MM.1S (cell line): ENCODE results near the gene RANBP10.
A peak's percentile ranks its signal among the peaks of the same experiment; 100 is the strongest.

ENCODE experiments used
- DNase-seq: peaks from one replicate; pipeline ENCODE4 v3.0.0-alpha.2; 2015
- H2AFZ ChIP-seq: fragments of 300-600 bp; sonication (generic); 2 replicates; pipeline ENCODE4 v1.6.0; 2016; ENCODE audit warnings: antibody characterized with exemption, low read length
- H3F3A ChIP-seq: fragments of 300-600 bp; sonication (generic); 2 replicates; pipeline ENCODE4 v1.6.1; 2016; ENCODE audit warnings: mild to moderate bottlenecking, antibody characterized with exemption, low read length, moderate library complexity, mixed read lengths; ENCODE audit not compliant: insufficient read depth
- H3K27ac ChIP-seq: fragments of 300-600 bp; sonication (generic); 2 replicates; pipeline ENCODE4 v1.5.1; 2016; ENCODE audit warnings: mild to moderate bottlenecking, low read length
- H3K27me3 ChIP-seq: fragments of 300-600 bp; sonication (generic); replicated peaks from 2 replicates; pipeline ENCODE4 v1.6.0; 2016; ENCODE audit warnings: low read length; ENCODE audit not compliant: insufficient read depth
- H3K36me3 ChIP-seq: fragments of 300-600 bp; sonication (generic); replicated peaks from 2 replicates; pipeline ENCODE4 v1.6.1; 2016; ENCODE audit warnings: mild to moderate bottlenecking, low read length, mixed read lengths; ENCODE audit not compliant: insufficient read depth
- H3K4me1 ChIP-seq: fragments of 300-600 bp; sonication (generic); 2 replicates; pipeline ENCODE4 v1.6.1; 2016; ENCODE audit warnings: low read length, mixed read lengths
- H3K4me2 ChIP-seq: fragments of 300-600 bp; sonication (generic); 2 replicates; pipeline ENCODE4 v1.6.0; 2016; ENCODE audit warnings: low read depth, low read length
- H3K4me3 ChIP-seq: fragments of 300-600 bp; sonication (generic); 2 replicates; pipeline ENCODE4 v1.5.1; 2016; ENCODE audit warnings: low read length, mixed read lengths
- H3K79me2 ChIP-seq: fragments of 300-600 bp; sonication (generic); 2 replicates; pipeline ENCODE4 v1.6.1; 2016; ENCODE audit warnings: mixed run types, low read length, mixed read lengths
- H3K9ac ChIP-seq: fragments of 300-600 bp; sonication (generic); 2 replicates; pipeline ENCODE4 v1.6.1; 2016; ENCODE audit warnings: low read length, mixed read lengths
- H3K9me2 ChIP-seq: fragments of 300-600 bp; sonication (generic); replicated peaks from 2 replicates; pipeline ENCODE4 v1.6.1; 2016; ENCODE audit warnings: mild to moderate bottlenecking, low read length, mixed read lengths; ENCODE audit not compliant: insufficient read depth
- H3K9me3 ChIP-seq: fragments of 300-600 bp; sonication (generic); replicated peaks from 2 replicates; pipeline ENCODE4 v1.6.1; 2016; ENCODE audit warnings: mild to moderate bottlenecking, low read length, mixed read lengths; ENCODE audit not compliant: insufficient read depth
- H4K20me1 ChIP-seq: fragments of 300-600 bp; sonication (generic); 2 replicates; pipeline ENCODE4 v1.6.1; 2016; ENCODE audit warnings: mild to moderate bottlenecking, low read length, moderate library complexity, mixed read lengths; ENCODE audit not compliant: insufficient read depth
- EZH2 ChIP-seq: fragments of 300-600 bp; sonication (generic); optimal IDR thresholded peaks from 2 replicates; pipeline ENCODE3; 2017; ENCODE audit warnings: low read depth, mild to moderate bottlenecking, antibody characterized with exemption, low read length, mixed read lengths
- EZH2phosphoT487 ChIP-seq: fragments of 300-600 bp; sonication (generic); IDR thresholded peaks from 2 replicates; pipeline ENCODE4 v1.6.1; 2018; ENCODE audit warnings: antibody characterized with exemption, low read length
- TF ChIP-seq, protein P1 (sequence below): fragments of 300-600 bp; sonication (generic); IDR thresholded peaks from 2 replicates; pipeline ENCODE4 v1.5.1; 2016; ENCODE audit warnings: antibody characterized with exemption, low read length, mixed read lengths

The RANBP10 gene

DNA sequence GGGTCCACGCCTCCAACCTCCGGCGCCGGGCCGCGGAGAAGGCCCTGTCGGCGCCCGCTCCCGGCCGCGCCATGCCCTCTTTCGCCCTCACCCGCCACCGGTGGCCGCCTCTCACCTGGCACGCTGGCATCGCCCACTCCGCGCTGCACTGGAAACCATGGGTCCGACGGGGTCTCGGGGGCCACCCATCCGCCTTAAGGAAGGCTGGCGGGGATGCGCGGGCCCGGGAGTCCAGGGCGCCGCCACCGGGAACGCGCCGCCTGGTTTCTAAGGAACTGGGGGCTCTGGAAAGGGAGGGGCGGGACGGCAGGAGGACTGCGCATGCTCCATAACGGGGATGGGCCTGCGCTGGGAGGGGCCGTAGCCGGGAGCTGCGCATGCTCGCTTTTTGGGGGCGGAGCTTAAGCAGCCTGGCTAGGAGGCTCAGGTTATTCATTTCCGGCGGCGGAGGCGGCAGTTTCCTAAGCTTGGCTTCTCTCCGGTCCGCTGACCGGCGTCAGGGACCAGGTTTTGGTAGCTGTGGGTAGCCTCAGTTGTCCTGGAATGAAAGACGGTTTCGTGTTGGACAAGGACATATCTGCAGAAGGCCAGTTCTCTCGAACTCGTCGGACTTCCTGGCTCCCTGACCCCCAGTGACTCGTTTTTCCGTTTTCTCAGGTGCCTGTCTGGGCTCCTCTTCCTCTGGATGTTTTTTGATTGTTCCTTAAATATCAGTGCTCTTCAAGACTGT, 87.1 kb downstream of the RANBP10 start, which contains the start of gene GFOD2:
TSS of gene GFOD2 (minus strand) at position 269 of the 730 bp plus-strand sequence. CDS start 33,601 bp downstream, outside the sequence.
- Histone ChIP-seq H4K20me1 (no peaks in the 10 kb centered on the region), H3K27ac (peak within 1 kb of the TSS; percentile 22; the same call in 1 of the 2 replicates), H3K4me2 (peak within 1 kb of the TSS; percentile 95), H3K9ac (peak within 1 kb of the TSS; percentile 75), H3F3A (no peaks in the 10 kb centered on the region; the same call in 1 of the 2 replicates), H2AFZ (peak within 1 kb of the TSS; percentile 92), H3K79me2 (peaks cover 54% of the 10 kb centered on the region), H3K9me2 (no peaks in the 10 kb centered on the region), H3K27me3 (no peaks in the 10 kb centered on the region), H3K4me1 (peaks cover 15% of the 10 kb centered on the region; the same call in 1 of the 2 replicates), H3K9me3 (no peaks in the 10 kb centered on the region), H3K4me3 (peak within 1 kb of the TSS; percentile 98), H3K36me3 (no peaks in the 10 kb centered on the region)
- peak; percentile 94 for DNase-seq
- TF ChIP-seq EZH2 (no peak), EZH2phosphoT487 (no peak)
- TF ChIP-seq, protein P1, sequence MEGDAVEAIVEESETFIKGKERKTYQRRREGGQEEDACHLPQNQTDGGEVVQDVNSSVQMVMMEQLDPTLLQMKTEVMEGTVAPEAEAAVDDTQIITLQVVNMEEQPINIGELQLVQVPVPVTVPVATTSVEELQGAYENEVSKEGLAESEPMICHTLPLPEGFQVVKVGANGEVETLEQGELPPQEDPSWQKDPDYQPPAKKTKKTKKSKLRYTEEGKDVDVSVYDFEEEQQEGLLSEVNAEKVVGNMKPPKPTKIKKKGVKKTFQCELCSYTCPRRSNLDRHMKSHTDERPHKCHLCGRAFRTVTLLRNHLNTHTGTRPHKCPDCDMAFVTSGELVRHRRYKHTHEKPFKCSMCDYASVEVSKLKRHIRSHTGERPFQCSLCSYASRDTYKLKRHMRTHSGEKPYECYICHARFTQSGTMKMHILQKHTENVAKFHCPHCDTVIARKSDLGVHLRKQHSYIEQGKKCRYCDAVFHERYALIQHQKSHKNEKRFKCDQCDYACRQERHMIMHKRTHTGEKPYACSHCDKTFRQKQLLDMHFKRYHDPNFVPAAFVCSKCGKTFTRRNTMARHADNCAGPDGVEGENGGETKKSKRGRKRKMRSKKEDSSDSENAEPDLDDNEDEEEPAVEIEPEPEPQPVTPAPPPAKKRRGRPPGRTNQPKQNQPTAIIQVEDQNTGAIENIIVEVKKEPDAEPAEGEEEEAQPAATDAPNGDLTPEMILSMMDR, result no peak

DNA sequence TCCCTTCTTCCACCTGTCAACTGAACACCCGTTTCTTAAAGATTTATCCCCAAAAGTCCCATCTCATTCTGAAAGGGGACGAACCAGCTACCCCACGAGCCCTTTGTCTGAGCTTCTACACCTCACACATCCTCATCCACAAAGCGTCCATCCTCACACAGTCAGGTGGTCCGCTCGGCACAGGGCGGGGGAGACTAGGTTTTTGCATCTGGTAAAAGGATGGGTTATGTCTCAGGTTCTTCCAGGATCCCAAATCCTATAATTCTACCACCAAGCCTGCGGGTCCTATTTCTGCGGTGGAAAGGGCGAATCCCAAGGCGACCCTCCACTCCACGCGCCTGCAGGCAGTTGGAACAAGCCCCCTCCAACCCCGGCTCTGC, 87.7 kb downstream of the RANBP10 start:
- peaks cover 15% of the 10 kb centered on the region; the same call in 1 of the 2 replicates for H3K4me1 ChIP-seq
- peak overlapping the region; percentile 75 for H3K9ac ChIP-seq
- no peaks in the 10 kb centered on the region for H3K36me3 ChIP-seq
- no peak overlapping the region for H3K27ac ChIP-seq
- H3F3A ChIP-seq, result no peaks in the 10 kb centered on the region; the same call in 1 of the 2 replicates
- peak overlapping the region; percentile 92 for H2AFZ ChIP-seq
- peaks cover 60% of the 10 kb centered on the region for H3K79me2 ChIP-seq
- DNase-seq, result peak; percentile 16
- H4K20me1 ChIP-seq, result no peaks in the 10 kb centered on the region
- H3K9me2 ChIP-seq, result no peaks in the 10 kb centered on the region
- H3K27me3 ChIP-seq, result no peaks in the 10 kb centered on the region
- H3K4me3 ChIP-seq, result peak overlapping the region; percentile 98
- TF ChIP-seq, protein P1, result no peak
- TF ChIP-seq EZH2phosphoT487, result no peak
- TF ChIP-seq EZH2, result no peak
- H3K4me2 ChIP-seq, result peak overlapping the region; percentile 95
- no peaks in the 10 kb centered on the region for H3K9me3 ChIP-seq

DNA sequence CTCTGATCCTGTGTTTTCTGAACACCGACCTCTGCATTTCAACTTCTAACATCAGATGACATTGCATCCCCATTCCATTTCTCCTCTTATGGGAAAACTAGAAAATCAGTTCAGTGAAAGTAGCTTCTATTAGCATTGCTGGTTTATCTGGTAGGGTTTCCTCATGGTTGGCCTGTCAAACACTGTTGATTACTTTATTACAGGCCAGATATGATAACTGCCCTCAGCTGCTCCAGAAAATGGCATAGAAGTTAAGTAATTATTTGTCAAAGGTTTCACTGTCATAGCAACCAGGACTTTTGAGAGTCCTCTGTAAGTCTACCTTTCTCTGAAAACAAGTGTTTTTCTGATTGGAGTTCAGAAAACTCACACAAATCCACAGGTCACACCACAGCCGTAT, 90.3 kb downstream of the RANBP10 start:
- no peaks in the 10 kb centered on the region for H3K9me2 ChIP-seq
- no peaks in the 10 kb centered on the region for H4K20me1 ChIP-seq
- no peak overlapping the region for H3K27ac ChIP-seq
- peaks cover 74% of the 10 kb centered on the region for H3K79me2 ChIP-seq
- no peaks in the 10 kb centered on the region for H3K9me3 ChIP-seq
- H3K4me3 ChIP-seq, result no peak overlapping the region
- no peaks in the 10 kb centered on the region for H3K27me3 ChIP-seq
- DNase-seq, result no peak
- H3K9ac ChIP-seq, result no peak overlapping the region
- H3K4me2 ChIP-seq, result no peak overlapping the region
- no peak for TF ChIP-seq EZH2phosphoT487
- no peak for TF ChIP-seq EZH2
- TF ChIP-seq, protein P1, result no peak
- peaks cover 15% of the 10 kb centered on the region; the same call in 1 of the 2 replicates for H3K4me1 ChIP-seq
- H2AFZ ChIP-seq, result no peak overlapping the region
- H3K36me3 ChIP-seq, result no peaks in the 10 kb centered on the region
- H3F3A ChIP-seq, result no peaks in the 10 kb centered on the region; the same call in 1 of the 2 replicates
